ENCODE results near the gene PRICKLE2. TPM values are rescaled to one million over a fixed set of nuclear protein-coding genes. Genes with fewer than 3 reads are reported as not detected.

Gene PRICKLE2
- total RNA-seq, 2 donors from 2014 or later: 27.9 to 42.3 TPM

- no peak overlapping the region for H3K27ac ChIP-seq
- no peaks in the 10 kb centered on the region for H3K36me3 ChIP-seq
- no peak for TF ChIP-seq CTCF (IDR thresholded peaks at IDR 0.05)
- ATAC-seq (ENCODE audit: insufficient number of reproducible peaks, low FRiP score, low read depth) (no peak), DNase-seq (ENCODE audit: low spot score) (no peak)
- no peak overlapping the region for H3K4me3 ChIP-seq
- H3K27me3 ChIP-seq (replicated peaks; ENCODE audit: insufficient read depth): no peaks in the 10 kb centered on the region
- no peaks in the 10 kb centered on the region for H3K4me1 ChIP-seq (ENCODE audit: control insufficient read depth in 1 of 2, low read depth in 2 of 2)
- no peaks in the 10 kb centered on the region for H3K9me3 ChIP-seq
These were observed 153.1 kb downstream of the PRICKLE2 start for GRCh38 chr3:64072126-64072525.

GRCh38 chr3:64070704-64071103 is 154.6 kb downstream of the PRICKLE2 start:
- Histone ChIP-seq H3K27ac (no peak overlapping the region), H3K9me3 (no peaks in the 10 kb centered on the region), H3K4me3 (no peak overlapping the region), H3K27me3 (replicated peaks; ENCODE audit: insufficient read depth) (no peaks in the 10 kb centered on the region), H3K4me1 (ENCODE audit: control insufficient read depth in 1 of 2, low read depth in 2 of 2) (no peaks in the 10 kb centered on the region), H3K36me3 (no peaks in the 10 kb centered on the region)
- TF ChIP-seq CTCF (IDR thresholded peaks at IDR 0.05): no peak
- DNase-seq (ENCODE audit: low spot score) (no peak), ATAC-seq (ENCODE audit: insufficient number of reproducible peaks, low FRiP score, low read depth) (no peak)

GRCh38 chr3:64067506-64068346 is 157.5 kb downstream of the PRICKLE2 start:
- Histone ChIP-seq H3K27me3 (replicated peaks; ENCODE audit: insufficient read depth) (no peaks in the 10 kb centered on the region), H3K9me3 (no peaks in the 10 kb centered on the region), H3K4me3 (no peak overlapping the region), H3K27ac (no peak overlapping the region), H3K4me1 (ENCODE audit: control insufficient read depth in 1 of 2, low read depth in 2 of 2) (no peaks in the 10 kb centered on the region), H3K36me3 (no peaks in the 10 kb centered on the region)
- no peak for ATAC-seq (ENCODE audit: insufficient number of reproducible peaks, low FRiP score, low read depth)
- TF ChIP-seq CTCF (IDR thresholded peaks at IDR 0.05): no peak
- DNase-seq (ENCODE audit: low spot score): no peak

- no peak for TF ChIP-seq CTCF (IDR thresholded peaks at IDR 0.05)
- Histone ChIP-seq H3K4me3 (no peak overlapping the region), H3K4me1 (ENCODE audit: control insufficient read depth in 1 of 2, low read depth in 2 of 2) (no peaks in the 10 kb centered on the region), H3K9me3 (no peaks in the 10 kb centered on the region), H3K27me3 (replicated peaks; ENCODE audit: insufficient read depth) (no peaks in the 10 kb centered on the region), H3K36me3 (no peaks in the 10 kb centered on the region), H3K27ac (no peak overlapping the region)
- no peak for ATAC-seq (ENCODE audit: insufficient number of reproducible peaks, low FRiP score, low read depth)
- DNase-seq (ENCODE audit: low spot score): no peak
These were observed 160.5 kb downstream of the PRICKLE2 start for GRCh38 chr3:64064804-64065203.

- DNase-seq (ENCODE audit: low spot score): no peak
- no peaks in the 10 kb centered on the region for H3K4me1 ChIP-seq (ENCODE audit: control insufficient read depth in 1 of 2, low read depth in 2 of 2)
- H3K27me3 ChIP-seq (replicated peaks; ENCODE audit: insufficient read depth): no peaks in the 10 kb centered on the region
- no peak for TF ChIP-seq CTCF (IDR thresholded peaks at IDR 0.05)
- ATAC-seq (ENCODE audit: insufficient number of reproducible peaks, low FRiP score, low read depth): no peak
- no peak overlapping the region for H3K4me3 ChIP-seq
- H3K9me3 ChIP-seq: no peaks in the 10 kb centered on the region
- H3K36me3 ChIP-seq: no peaks in the 10 kb centered on the region
- H3K27ac ChIP-seq: no peak overlapping the region
These were observed 161.3 kb downstream of the PRICKLE2 start for GRCh38 chr3:64063983-64064438.

All from thoracic aorta (tissue), 2 donors.